Measurements from ENCODE around the gene PCSK5.

The PCSK5 gene

DNA sequence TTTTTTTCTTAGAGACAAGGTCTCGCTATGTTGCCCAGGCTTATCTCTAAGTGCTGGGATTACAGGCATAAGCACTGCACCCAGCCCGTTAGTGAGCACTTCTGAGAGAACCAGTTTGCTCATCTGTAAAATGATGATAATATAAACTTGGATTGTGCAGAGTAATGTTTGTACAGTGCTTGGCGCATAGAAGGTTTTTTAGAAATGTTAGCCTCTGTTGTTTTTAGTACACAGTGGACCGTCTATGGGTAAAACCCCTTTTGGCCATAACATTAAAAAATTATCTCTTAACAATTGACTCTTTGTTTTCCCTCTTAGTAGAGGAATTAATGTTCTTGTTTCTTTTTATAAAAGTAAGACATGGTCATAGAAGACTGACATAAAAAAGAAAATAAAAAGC, 202.1 kb downstream of the PCSK5 start:
- no peak for DNase-seq

GRCh38 chr9:76095585-76095984, 205.1 kb downstream of the PCSK5 start:
- DNase-seq: no peak

GRCh38 chr9:76099516-76099915, 209.0 kb downstream of the PCSK5 start:
- DNase-seq: no peak

DNA sequence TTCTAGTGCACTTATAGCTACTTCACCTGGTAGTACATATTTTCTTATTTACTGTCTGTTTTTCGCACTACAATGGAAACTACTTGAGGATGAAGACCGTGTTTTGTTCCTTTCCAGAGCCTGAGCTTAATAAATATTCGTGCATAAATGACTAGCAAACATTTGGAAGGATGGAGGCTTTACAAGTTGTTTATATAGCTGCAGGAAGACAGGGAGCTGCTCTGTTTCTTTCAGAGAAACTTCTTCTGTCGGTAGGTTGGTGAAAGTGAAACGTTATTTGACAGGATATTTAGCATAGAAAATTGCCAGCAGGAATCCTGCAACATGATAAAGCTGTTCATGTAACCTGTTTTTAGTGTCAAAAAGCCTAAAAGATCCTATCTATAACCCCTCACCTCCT, 210.6 kb downstream of the PCSK5 start:
- no peak for DNase-seq

- no peak for DNase-seq
These were observed 211.0 kb downstream of the PCSK5 start for GRCh38 chr9:76101491-76101890.

GRCh38 chr9:76101947-76102346, 211.5 kb downstream of the PCSK5 start:
- no peak for DNase-seq

DNA sequence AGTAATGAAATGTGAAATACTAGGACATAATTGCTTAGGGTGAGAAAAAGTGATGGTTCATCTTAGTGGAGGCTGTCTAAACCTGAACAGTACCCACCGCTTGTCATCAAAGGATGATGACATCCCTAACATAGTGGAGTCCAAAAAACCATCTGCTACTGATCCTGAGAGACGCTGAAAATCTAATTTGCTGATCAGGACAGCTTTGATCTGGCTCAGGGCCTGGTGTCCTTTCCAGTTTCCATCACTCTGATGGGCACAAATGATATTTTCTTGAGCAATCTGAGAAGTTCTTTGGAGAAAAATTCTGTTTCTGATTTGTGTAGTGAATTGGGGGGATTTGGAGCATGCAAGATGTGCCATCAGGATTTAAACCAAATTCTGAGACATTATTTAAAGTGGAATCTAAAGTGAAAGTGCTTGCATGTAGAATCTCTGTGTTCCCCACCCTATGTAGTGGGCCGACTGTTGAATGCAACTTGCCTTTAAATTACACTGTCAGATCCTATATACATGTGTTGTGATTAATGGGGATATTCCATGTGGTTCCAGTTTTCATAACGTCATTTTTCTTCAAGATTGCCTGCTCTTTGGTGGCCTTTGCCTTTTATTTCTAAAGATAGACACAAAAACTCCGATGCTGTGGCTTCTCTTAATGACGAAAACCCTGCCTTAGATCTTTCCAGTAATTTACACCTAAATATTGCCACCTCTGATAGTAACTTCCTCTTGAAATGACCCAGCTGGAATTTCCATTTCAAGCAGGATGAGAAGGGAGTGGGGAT, 213.2 kb downstream of the PCSK5 start:
- no peak for DNase-seq

DNA sequence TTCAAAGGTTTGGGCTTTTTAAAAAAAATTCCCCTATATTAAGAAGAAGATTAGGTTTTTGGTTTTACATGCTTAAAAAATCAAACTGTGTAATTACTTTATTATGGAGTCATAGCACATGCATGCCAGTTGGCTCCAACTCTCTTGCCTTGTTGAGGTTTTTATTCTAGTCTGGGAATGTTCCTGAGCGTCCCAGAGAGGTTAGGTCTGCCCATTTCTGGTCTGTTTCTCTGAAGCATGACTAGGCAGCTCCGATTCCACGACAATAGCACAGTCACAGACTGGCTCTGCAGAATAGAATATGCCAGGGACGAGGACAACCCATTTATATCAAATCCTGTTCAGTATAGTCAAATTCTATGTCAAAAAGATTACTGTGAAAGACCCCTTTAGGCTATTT, 217.0 kb downstream of the PCSK5 start:
- no peak for DNase-seq

- DNase-seq: no peak
These were observed 219.5 kb downstream of the PCSK5 start for GRCh38 chr9:76109953-76110352.

GRCh38 chr9:76112151-76112550, 221.7 kb downstream of the PCSK5 start:
- DNase-seq: no peak

- no peak for DNase-seq
These were observed 223.7 kb downstream of the PCSK5 start for GRCh38 chr9:76114144-76114543.

DNA sequence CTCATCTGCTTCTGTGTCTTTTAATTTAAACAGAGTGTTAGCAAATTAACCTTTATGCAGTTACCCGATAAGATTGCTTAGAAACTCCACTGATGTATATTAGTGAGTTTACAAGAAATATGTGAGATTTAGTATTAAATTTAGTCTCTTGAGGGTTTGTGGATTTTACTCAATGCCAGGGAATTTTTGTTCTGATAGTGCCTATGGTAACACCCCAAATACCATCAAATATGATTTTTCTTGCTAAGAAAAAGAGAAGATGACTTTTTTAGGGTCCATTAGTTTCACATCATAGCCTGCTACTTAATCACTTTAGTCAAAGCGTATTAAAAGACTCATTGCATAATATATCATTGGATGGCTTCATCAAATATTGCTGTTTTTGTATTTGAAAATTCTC, 224.9 kb downstream of the PCSK5 start:
- DNase-seq: no peak

GRCh38 chr9:76115982-76116646, 225.6 kb downstream of the PCSK5 start:
- DNase-seq: no peak

DNA sequence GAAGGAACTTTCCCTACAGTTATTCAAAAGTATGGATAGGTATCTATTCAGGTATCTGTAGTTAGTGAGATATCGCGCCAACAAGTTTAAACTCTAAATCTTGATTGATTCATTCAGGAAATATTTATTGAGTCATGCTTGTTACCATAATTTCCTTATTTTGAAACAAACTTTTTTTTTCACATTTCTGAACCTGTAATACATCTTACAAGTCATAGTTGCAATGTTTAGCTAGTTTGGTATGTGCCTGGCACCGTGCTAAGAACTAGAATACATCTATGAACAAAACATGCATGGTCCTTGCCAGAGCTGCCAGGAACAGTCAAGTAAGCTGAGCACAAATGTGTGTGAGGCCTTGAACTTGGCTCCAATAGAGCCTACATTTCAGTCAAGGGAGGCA, 226.4 kb downstream of the PCSK5 start:
- no peak for DNase-seq

DNA sequence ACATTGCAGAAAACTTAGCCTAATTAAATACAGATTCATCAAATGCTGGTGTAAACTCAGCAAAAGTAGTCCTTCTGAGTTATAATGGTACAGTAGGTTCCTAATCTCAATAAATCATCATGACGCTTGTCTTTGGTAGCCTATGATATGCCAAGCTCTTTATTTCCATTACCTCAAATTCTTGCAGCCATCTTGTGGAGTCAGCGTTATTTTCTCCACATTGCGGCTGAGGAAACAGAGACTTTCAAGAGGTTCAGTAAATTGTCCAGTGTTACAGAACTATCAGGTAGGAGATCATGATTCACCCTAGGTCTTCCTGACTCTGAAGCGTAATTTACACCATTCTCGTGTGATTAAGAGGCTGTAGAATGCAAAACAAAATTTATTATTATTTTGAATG, 237.2 kb downstream of the PCSK5 start:
- DNase-seq: no peak

DNA sequence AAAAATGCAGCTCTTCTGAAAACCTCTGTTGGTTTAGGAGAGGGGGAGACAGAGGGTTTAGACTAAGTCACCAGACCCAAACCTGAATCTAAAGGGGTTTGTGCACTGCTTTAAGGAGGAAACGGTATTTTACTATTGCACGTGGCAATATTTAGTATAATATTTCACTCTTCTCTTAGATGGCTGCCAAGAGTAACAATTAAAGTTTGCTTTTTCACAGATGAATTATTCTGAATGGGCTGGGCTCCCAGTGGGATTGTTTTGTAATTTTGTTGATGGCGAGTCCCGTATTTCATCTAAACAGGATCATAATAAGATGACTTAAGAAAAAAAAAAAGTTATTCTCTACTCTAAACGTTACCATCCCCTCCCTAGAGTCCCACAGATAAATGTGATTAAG, 245.4 kb downstream of the PCSK5 start:
- no peak for DNase-seq

- DNase-seq: no peak
These were observed 246.5 kb downstream of the PCSK5 start for GRCh38 chr9:76136986-76137385.

- DNase-seq: no peak
These were observed 247.5 kb downstream of the PCSK5 start for GRCh38 chr9:76137931-76138330.

DNA sequence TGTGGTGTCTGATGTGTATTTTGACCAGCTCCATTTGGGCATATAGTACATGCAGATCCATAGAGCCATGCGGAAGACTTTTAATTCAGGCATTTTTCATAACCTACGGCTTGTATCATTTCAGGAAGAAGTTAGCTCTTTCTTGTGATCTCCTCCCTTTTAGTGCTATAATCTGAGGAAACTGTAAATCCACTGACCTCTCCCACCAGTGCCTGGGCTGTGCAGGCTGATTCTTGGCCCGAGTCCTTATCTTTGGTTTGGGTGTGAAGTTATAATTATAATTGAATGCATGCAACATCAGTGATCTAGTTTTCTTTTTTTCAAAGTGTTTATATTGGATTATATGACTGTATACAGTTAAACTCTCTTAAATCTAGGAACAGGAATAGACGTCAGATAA, 247.9 kb downstream of the PCSK5 start:
- no peak for DNase-seq

DNA sequence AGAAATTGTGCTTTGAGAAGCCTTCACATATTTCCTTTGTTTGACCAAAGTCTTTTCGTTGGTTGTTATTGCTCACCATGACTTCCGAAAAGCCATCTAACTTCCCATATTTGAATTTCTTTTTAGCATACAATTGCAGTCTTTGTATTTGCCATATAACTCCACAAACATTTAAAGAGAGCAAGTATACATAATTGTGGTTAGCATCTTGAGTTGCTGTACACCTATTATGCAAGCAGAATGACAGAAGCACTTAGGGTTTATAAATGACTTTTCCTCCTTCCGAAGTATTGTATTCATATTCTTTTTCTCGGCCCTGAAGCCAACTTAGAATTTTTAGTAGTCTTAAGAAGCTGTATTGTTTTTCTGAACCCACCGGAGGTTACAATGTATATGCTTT, 253.4 kb downstream of the PCSK5 start:
- DNase-seq: no peak

- no peak for DNase-seq
These were observed 259.5 kb downstream of the PCSK5 start for GRCh38 chr9:76150013-76150412.

DNA sequence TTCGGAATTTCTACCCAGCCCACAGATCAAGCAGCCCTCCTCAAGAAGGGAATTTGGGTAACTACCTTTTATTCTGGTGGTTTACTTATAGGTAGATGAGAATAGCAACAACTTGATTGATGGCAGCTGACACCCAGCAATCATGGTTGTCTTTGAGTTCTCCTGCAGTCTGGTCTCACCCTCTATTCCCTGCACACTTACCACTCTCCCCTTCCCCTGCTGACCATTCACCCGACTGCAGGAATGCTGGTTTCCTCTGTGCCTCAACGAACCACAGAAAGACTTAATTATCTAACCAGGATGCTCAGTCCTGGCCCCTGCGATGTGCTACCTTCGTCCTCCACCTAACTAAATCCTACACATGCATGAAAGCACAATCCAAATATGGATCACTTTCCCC, 260.8 kb downstream of the PCSK5 start:
- no peak for DNase-seq

DNA sequence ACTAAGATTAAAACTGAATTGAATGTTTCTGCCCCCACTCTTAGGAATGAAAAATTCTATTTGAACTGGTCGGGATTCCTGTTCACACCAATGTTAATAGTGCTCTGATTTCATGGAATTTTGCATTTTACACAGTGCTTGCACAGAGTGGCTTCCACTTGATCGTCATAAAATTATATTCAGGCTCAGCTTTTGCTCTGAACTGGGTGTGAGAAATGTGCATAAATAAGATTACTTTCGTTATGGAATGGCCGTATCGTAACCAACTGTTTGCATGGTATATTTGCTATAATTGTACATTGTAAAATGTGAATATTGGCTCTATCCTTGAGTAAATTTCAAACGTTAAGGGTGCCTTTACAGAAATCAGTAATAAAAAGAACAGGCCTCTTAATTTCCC, 262.9 kb downstream of the PCSK5 start:
- no peak for DNase-seq

DNA sequence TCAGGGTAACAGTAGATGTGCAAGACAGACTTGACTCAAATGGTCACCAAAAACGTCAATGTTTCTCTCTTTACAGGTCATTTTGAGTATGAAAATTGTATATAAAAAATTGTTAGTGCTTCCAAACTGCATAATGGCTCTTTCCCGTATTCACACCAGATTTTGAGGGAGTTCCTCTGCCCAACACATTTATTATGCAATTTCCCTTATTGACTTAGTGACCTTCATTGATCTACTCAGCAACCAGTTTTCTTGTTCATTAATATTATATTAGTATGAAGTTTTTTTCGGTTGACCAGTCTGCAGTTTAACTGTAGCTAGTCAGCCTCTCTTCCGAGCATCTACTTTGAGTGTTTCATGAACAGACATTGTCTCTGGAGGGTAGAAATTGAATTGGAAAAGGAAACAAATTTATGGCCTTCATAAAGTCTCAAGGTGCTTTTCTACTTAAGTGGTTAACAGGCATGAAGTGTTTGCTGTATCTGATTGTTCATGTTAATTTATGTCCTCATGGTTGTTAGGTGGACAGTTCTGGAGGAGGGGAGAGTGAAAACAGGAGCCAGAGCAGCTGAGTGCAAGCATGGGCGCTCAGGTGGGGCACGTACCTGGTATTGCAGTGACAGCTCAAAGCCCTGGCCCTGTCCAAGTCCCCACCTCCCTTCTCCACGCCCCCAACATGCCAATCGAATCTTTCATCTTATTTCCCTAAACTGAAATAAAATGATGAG, 263.6 kb downstream of the PCSK5 start:
- no peak for DNase-seq
